Measurements from ENCODE around the gene THEMIS2. TPM values are rescaled to one million over a fixed set of nuclear protein-coding genes. Genes with fewer than 3 reads are reported as not detected.

THEMIS2 gene
- total and polyA plus RNA-seq, 2 of the 8 experiments (the other 6 are each of a cell fraction or from before 2014, with no cell fraction given), result 12.4 to 28.0 TPM

DNA sequence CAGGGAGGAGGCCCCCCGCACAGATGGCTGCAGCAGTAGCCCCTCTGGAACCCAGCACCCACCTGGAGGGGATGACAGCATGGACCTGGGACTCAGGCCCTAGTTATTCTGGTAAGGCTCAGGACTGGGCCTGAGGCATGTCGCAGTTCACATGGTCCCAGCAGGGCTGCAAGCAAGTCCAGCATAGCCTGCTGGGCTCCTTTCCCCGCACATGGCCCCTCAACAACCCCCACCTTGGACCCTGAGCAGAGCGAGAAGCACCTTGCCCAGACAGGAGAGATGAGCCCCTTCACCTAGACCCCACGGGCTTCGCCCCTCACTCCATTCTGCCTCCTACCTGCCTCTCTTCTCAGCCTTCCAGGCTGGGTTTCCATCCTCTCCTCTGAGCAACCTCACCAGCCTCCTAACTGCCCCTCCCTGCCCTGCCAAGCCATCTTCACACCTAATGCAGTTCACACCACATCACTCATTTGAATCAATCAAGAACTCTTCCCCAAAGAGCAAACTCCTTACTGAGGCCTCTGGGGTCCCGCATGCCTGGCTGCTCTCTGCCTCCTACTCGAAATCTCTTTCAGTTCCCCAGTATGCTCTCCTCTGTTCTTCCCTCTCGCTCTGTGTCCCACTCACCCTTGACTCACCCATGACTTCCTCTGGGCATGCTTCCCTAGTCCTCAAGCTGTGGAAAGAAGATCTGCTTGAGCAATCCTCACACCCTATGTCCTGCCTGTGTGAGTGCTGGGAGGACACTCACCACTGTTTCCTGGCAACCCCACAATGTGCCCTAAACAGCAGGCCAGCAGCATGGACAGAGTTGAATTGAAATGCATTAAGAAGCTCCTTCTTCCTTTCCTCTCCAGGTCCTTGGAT, 9.4 kb upstream of the THEMIS2 start:
- no peak overlapping the region for H2BK120ac ChIP-seq (replicated peaks; ENCODE audit: low read depth, low read length)
- no peak overlapping the region for H2BK12ac ChIP-seq (ENCODE audit: low read depth, low read length)
- H2BK20ac ChIP-seq (ENCODE audit: low read length), result no peak overlapping the region
- H3K18ac ChIP-seq (ENCODE audit: extremely low read depth, low read length), result no peak overlapping the region
- H3K9me3 ChIP-seq (ENCODE audit: insufficient read depth in 2 of 2, low read depth in 1 of 2, low read length in 1 of 2), result no peaks in the 10 kb centered on the region
- TF ChIP-seq SIRT6 (IDR thresholded peaks at IDR 0.05; ENCODE audit: low read length) (no peak), RNF2 (IDR thresholded peaks at IDR 0.05; ENCODE audit: borderline replicate concordance, low read depth, low read length, missing control alignments, poor library complexity, severe bottlenecking) (no peak), BCL11A (IDR thresholded peaks at IDR 0.05; ENCODE audit: low read depth in 2 of 2, low read length in 2 of 2) (no peak), SIN3A (conservative IDR thresholded peaks at IDR 0.05 in 1 of 2, IDR thresholded peaks at IDR 0.05 in 1 of 2; ENCODE audit: low read depth in 1 of 2, low read length in 2 of 2) (no peak), SP2 (IDR thresholded peaks at IDR 0.05; ENCODE audit: low read length) (no peak), POU5F1 (IDR thresholded peaks at IDR 0.05; ENCODE audit: low read depth, low read length) (no peak), ASH2L (IDR thresholded peaks at IDR 0.05; ENCODE audit: low read length) (no peak), RAD21 (IDR thresholded peaks at IDR 0.05 in 1 of 2, conservative IDR thresholded peaks at IDR 0.05 in 1 of 2; ENCODE audit: low read depth in 2 of 2, low read length in 2 of 2) (no peak)
- no peak overlapping the region for H3K27ac ChIP-seq (ENCODE audit: low read depth, low read length)
- no peak overlapping the region for H4K5ac ChIP-seq (ENCODE audit: insufficient read length, low read depth, low read length)
- no peak overlapping the region for H3K23ac ChIP-seq (ENCODE audit: insufficient read length)
- H3K14ac ChIP-seq (ENCODE audit: insufficient read length), result no peak overlapping the region
- CTCF ChIA-PET (ENCODE audit: partially characterized antibody), result no interaction called here
- no peak overlapping the region for H3K4me2 ChIP-seq (ENCODE audit: insufficient read depth in 1 of 2, low read depth in 2 of 2, low read length in 2 of 2)
- H4K91ac ChIP-seq (replicated peaks; ENCODE audit: insufficient read length, low read length), result no peak overlapping the region
- no peak overlapping the region for H3K4me3 ChIP-seq (ENCODE audit: extremely low read depth in 1 of 4, insufficient read depth in 2 of 4, low read depth in 3 of 4, low read length in 4 of 4)
- no peak overlapping the region for H2AFZ ChIP-seq (ENCODE audit: low read length)
- DNase-seq (ENCODE audit: low read depth in 1 of 2, low spot score in 2 of 2) (no peak), FAIRE-seq (no peak)
- peak overlapping the region; percentile 11; the same call in 1 of the 2 replicates for H4K8ac ChIP-seq (ENCODE audit: extremely low read depth, insufficient read depth, low read length)
- no peaks in the 10 kb centered on the region for H3K79me1 ChIP-seq (ENCODE audit: low read depth, low read length)
- H3K56ac ChIP-seq (replicated peaks; ENCODE audit: insufficient read length, low read depth, low read length), result no peak overlapping the region
- H3K27me3 ChIP-seq (replicated peaks in 1 of 4; ENCODE audit: control insufficient read depth in 3 of 4, extremely low read depth in 1 of 4, insufficient read depth in 3 of 4, low read length in 3 of 4), result no peaks in the 10 kb centered on the region
- no peaks in the 10 kb centered on the region for H3K79me2 ChIP-seq (ENCODE audit: control insufficient read depth in 1 of 2, insufficient read depth in 2 of 2, low read length in 2 of 2)
- no peak overlapping the region for H2BK15ac ChIP-seq (ENCODE audit: low read length)
- 89% methylated on average over 9 of the region's 9 CpGs; no CpG with 5 or more reads in 1 of the 2 experiments for whole genome bisulfite sequencing, 2 experiments (ENCODE audit: extremely low coverage in 1 of 2, insufficient coverage in 1 of 2, insufficient read length in 1 of 2, insufficient replicate concordance in 2 of 2, low coverage in 1 of 2, low lambda C conversion rate in 2 of 2, missing lambda C conversion rate in 1 of 2)
- H2BK5ac ChIP-seq (ENCODE audit: low read depth, low read length), result no peak overlapping the region
- no peaks in the 10 kb centered on the region for H3K36me3 ChIP-seq (ENCODE audit: control insufficient read depth in 2 of 4, insufficient read depth in 4 of 4, low read length in 3 of 4)
- H3K9ac ChIP-seq (replicated peaks in 1 of 4; ENCODE audit: extremely low read depth in 1 of 4, low read depth in 3 of 4, low read length in 3 of 4), result no peak overlapping the region
- H2AK5ac ChIP-seq (ENCODE audit: low read depth, low read length), result no peak overlapping the region
- POLR2A ChIA-PET (ENCODE audit: partially characterized antibody), result interaction anchor here (0.8 to 1.3 kb wide), 3 partner anchors 10 to 72 kb away, joined by 3 to 4 read pairs (median 3); partner anchors contain the start of gene SMPDL3B
- no peaks in the 10 kb centered on the region for H3K23me2 ChIP-seq (ENCODE audit: low read depth, low read length)
- H3K4ac ChIP-seq (replicated peaks; ENCODE audit: insufficient read length, low read depth, low read length), result no peak overlapping the region
- no peaks in the 10 kb centered on the region for H4K20me1 ChIP-seq (replicated peaks in 1 of 2; ENCODE audit: control insufficient read depth in 1 of 2, insufficient read depth in 2 of 2, low read length in 2 of 2)
- no peaks in the 10 kb centered on the region; a peak in 1 of 7 replicates for H3K4me1 ChIP-seq (replicated peaks in 1 of 4; ENCODE audit: control insufficient read depth in 3 of 4, insufficient read depth in 4 of 4, low read length in 3 of 4)
